K562 (cell line): ENCODE results near the gene SIDT1. TPM values are rescaled to one million over a fixed set of nuclear protein-coding genes. Genes with fewer than 3 reads are reported as not detected.

Experiments
- HNRNPK ChIP-seq: fragments of 200-400 bp; formaldehyde crosslinking; IDR thresholded peaks from one replicate; pipeline ENCODE4 v1.6.1; 2018; ENCODE audit warnings: mild to moderate bottlenecking, low read depth, low read length; ENCODE audit not compliant: poor library complexity, severe bottlenecking
- JUND ChIP-seq, 2 experiments: IDR thresholded peaks; 2 replicates in 1 of 2; 3 replicates in 1 of 2; pipeline ENCODE4 v1.6.1; 2011; ENCODE audit warnings: borderline replicate concordance in 2 of 2, low read depth in 2 of 2, low read length in 2 of 2, improper control_type of control experiment in 1 of 2, missing biosample characterization in 1 of 2, missing genetic modification characterization in 1 of 2, missing genetic modification reagents in 1 of 2
- polyA plus RNA-seq, 8 experiments: library from polyadenylated mRNA; depleted of rRNA in 4 of 8; stranded (reverse) in 5 of 8; unstranded in 3 of 8; fragments of >200 nt; fragmentation: Nextera tagmentation in 2 of 8; fragmentation: Illumina TruSeq in 1 of 8; extraction: Ambion mirVana in 2 of 8; extraction: Trizol in 1 of 8; gene quantifications; 2 replicates each; pipeline versions ENCODE4 v1.2.1 to v1.2.3, GENCODE V29; 2011 to 2014; ENCODE audit warnings: inconsistent platforms in 1 of 8, missing spikeins in 1 of 8
- total RNA-seq, 7 experiments: library from RNA; depleted of rRNA in 6 of 7; stranded (reverse); fragments of >200 nt in 6 of 7; fragmentation: Illumina TruSeq in 2 of 7; extraction: Trizol in 2 of 7; gene quantifications; 2 replicates each; pipeline versions ENCODE4 v1.2.1 to v1.2.3, GENCODE V29; 2011 to 2021; ENCODE audit warnings: low replicate concordance in 1 of 7
- TF ChIP-seq, protein P1 (sequence below), 2 experiments: fragments of 450-650 bp; IDR thresholded peaks; 2 replicates each; pipeline ENCODE4 v1.6.1; 2016; ENCODE audit warnings: mild to moderate bottlenecking in 2 of 2, borderline replicate concordance in 1 of 2, low read depth in 1 of 2, moderate library complexity in 1 of 2
- TF ChIP-seq, protein P2 (sequence below): sonication (generic); IDR thresholded peaks from 2 replicates; pipeline ENCODE4 v1.6.1; 2016

SIDT1 gene
- total and polyA plus RNA-seq, 9 of the 15 experiments (the other 6 are each of a cell fraction or from before 2014, with no cell fraction given) = not detected

DNA sequence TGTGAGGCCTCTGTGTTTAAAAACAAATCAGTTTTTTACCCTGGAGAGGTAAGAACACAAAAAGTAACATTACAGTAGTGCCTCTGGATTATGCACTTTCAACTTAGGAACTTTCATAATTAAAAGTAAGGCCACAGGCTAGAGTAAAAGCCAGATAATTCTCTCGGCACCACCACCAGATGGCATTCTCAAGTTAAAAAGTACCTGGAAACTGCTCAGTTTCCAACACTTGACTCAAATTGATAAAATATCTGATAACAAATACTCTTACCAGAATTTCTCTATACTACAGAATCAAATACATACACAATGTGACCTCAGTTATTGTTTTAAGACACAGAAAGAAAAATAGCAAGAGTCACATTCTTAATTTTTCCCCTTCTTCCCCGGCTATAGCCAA, 37.3 kb upstream of the SIDT1 start (continued):
- TF ChIP-seq, protein P1, sequence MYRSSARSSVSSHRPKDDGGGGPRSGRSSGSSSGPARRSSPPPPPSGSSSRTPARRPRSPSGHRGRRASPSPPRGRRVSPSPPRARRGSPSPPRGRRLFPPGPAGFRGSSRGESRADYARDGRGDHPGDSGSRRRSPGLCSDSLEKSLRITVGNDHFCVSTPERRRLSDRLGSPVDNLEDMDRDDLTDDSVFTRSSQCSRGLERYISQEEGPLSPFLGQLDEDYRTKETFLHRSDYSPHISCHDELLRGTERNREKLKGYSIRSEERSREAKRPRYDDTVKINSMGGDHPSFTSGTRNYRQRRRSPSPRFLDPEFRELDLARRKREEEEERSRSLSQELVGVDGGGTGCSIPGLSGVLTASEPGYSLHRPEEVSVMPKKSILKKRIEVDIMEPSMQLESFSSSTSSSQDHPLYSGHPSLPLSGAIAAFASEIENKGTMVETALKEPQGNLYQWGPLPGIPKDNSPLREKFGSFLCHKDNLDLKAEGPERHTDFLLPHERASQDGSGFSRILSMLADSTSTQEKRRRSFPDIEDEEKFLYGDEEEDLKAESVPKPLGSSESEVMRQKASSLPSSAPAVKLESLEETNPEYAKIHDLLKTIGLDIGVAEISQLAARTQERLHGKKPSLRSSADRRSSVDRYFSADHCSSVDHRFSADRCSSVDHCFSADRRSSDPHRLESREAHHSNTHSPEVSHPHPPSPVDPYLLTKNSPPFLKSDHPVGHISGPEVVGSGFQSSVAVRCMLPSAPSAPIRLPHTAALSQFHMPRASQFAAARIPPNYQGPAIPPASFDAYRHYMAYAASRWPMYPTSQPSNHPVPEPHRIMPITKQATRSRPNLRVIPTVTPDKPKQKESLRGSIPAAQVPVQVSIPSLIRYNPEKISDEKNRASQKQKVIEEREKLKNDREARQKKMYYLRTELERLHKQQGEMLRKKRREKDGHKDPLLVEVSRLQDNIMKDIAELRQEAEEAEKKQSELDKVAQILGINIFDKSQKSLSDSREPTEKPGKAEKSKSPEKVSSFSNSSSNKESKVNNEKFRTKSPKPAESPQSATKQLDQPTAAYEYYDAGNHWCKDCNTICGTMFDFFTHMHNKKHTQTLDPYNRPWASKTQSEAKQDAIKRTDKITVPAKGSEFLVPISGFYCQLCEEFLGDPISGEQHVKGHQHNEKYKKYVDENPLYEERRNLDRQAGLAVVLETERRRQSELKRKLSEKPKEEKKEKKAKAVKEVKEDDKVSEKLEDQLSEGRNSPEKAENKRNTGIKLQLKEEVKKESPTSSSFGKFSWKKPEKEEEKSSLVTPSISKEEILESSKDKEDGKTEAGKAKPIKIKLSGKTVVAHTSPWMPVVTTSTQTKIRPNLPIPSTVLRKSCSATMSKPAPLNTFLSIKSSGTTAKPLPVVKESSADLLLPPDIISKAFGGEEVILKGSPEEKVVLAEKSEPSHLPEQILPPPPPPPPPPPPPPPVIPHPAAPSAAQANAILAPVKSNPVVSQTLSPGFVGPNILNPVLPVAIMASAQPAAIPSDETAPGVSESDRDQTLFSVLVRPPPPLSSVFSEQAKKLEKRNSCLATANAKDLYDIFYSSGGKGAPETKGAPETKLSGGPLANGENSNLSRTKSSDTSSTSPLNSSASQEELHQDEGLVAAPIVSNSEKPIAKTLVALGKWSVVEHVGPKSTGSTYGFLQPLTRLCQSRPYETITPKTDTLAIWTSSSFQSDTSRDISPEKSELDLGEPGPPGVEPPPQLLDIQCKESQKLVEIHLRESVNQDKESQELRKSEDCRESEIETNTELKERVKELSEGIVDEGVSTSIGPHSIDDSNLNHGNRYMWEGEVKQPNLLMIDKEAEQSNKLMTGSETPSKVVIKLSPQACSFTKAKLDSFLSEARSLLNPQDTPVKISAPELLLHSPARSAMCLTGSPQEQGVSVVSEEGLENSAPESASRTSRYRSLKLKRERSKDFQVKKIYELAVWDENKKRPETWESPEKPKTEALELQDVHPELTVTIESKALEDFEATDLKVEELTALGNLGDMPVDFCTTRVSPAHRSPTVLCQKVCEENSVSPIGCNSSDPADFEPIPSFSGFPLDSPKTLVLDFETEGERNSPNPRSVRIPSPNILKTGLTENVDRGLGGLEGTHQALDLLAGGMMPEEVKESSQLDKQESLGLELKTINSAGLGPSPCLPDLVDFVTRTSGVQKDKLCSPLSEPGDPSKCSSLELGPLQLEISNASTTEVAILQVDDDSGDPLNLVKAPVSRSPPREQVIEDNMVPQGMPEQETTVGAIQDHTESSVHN (IDR thresholded peaks at IDR 0.05; ENCODE audit: borderline replicate concordance in 1 of 2, low read depth in 1 of 2) = no peak
- no peak for TF ChIP-seq JUND (IDR thresholded peaks at IDR 0.05; ENCODE audit: borderline replicate concordance, low read depth, low read length)
- TF ChIP-seq JUND (tag; IDR thresholded peaks at IDR 0.05; ENCODE audit: borderline replicate concordance, low read depth, low read length) = no peak
- TF ChIP-seq, protein P2, sequence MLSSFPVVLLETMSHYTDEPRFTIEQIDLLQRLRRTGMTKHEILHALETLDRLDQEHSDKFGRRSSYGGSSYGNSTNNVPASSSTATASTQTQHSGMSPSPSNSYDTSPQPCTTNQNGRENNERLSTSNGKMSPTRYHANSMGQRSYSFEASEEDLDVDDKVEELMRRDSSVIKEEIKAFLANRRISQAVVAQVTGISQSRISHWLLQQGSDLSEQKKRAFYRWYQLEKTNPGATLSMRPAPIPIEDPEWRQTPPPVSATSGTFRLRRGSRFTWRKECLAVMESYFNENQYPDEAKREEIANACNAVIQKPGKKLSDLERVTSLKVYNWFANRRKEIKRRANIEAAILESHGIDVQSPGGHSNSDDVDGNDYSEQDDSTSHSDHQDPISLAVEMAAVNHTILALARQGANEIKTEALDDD = no peak
- TF ChIP-seq HNRNPK = no peak
